GM12892 (cell line): ENCODE measurements around the gene CCND1.

Experiments
- POLR2A ChIP-seq: IDR thresholded peaks from 2 replicates; pipeline ENCODE4 v1.6.1; 2011; ENCODE audit warnings: low read depth, low read length, control low read depth
- POLR2AphosphoS5 ChIP-seq: IDR thresholded peaks from 2 replicates; pipeline ENCODE4 v1.6.1; 2011; ENCODE audit warnings: low read depth, low read length, control low read depth
- TAF1 ChIP-seq: IDR thresholded peaks from 2 replicates; pipeline ENCODE4 v1.6.1; 2011; ENCODE audit warnings: low read depth, mild to moderate bottlenecking, control low read depth, low read length, borderline replicate concordance

GRCh38 chr11:69603111-69603836 is 37.7 kb upstream of the CCND1 start:
- TF ChIP-seq TAF1 (no peak), POLR2AphosphoS5 (no peak), POLR2A (no peak)
